Retinal pigment epithelial cell (primary cell): ENCODE data around the gene C2CD2L.
A peak's percentile ranks its signal among the peaks of the same experiment; 100 is the strongest.
"Not testable (repeated sequence)": the region's sequence is repeated elsewhere in the genome, so short reads cannot be mapped to it uniquely, and the experiment has no call there.

Experiments used
- DNase-seq: peaks from one replicate; pipeline ENCODE4 v3.0.0-alpha.2; 2010; ENCODE audit warnings: low read depth
- H3K4me3 ChIP-seq: 2 replicates; pipeline ENCODE4 v1.5.1; 2011; ENCODE audit warnings: mild to moderate bottlenecking, low read length, control low read depth, moderate library complexity
- CTCF ChIP-seq: conservative IDR thresholded peaks from 2 replicates; pipeline ENCODE4 v1.5.1; 2011; ENCODE audit warnings: low read depth, low read length, control low read depth, inconsistent platforms

The C2CD2L gene

GRCh38 chr11:119166368-119167076, 59.4 kb downstream of the C2CD2L start:
- TF ChIP-seq CTCF, result no peak
- DNase-seq, result peak; percentile 49
- no peak overlapping the region for H3K4me3 ChIP-seq

GRCh38 chr11:119167077-119167458, 59.9 kb downstream of the C2CD2L start:
- not testable (repeated sequence) for H3K4me3 ChIP-seq, DNase-seq

GRCh38 chr11:119167933-119168332, 60.8 kb downstream of the C2CD2L start:
- no peak overlapping the region for H3K4me3 ChIP-seq
- TF ChIP-seq CTCF, result no peak
- no peak for DNase-seq
